22Rv1 (cell line): ENCODE data around the gene ARHGAP10.

Experiments used
- ZFX ChIP-seq: fragments of 450-650 bp; IDR thresholded peaks from 2 replicates; pipeline ENCODE4 v1.6.1; 2017; ENCODE audit warnings: antibody characterized with exemption, borderline replicate concordance
- TF ChIP-seq, protein P1 (sequence below): fragments of 450-650 bp; IDR thresholded peaks from 2 replicates; pipeline ENCODE4 v1.5.1; 2017; ENCODE audit warnings: mild to moderate bottlenecking

DNA sequence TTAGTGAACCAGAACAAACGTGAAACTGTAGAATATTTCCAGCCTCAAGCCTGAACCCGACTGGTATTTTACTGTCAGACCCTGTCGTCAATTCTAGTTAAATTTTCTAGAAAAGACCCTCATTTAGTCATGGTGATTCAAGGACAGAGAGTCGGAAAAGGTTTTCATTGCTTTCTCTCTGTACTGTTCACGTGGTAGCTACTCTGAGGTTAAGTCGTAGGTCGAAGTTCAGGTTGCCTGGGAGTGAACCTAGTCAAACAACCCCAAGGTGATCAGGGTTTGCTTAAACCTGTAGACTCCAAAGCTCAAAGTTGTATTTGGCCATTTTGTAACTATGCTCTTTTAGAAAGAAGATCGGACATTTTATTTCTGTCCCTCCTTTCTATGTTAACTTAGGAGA is 283.6 kb downstream of the ARHGAP10 start:
- TF ChIP-seq, protein P1, sequence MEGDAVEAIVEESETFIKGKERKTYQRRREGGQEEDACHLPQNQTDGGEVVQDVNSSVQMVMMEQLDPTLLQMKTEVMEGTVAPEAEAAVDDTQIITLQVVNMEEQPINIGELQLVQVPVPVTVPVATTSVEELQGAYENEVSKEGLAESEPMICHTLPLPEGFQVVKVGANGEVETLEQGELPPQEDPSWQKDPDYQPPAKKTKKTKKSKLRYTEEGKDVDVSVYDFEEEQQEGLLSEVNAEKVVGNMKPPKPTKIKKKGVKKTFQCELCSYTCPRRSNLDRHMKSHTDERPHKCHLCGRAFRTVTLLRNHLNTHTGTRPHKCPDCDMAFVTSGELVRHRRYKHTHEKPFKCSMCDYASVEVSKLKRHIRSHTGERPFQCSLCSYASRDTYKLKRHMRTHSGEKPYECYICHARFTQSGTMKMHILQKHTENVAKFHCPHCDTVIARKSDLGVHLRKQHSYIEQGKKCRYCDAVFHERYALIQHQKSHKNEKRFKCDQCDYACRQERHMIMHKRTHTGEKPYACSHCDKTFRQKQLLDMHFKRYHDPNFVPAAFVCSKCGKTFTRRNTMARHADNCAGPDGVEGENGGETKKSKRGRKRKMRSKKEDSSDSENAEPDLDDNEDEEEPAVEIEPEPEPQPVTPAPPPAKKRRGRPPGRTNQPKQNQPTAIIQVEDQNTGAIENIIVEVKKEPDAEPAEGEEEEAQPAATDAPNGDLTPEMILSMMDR: no peak
- no peak for TF ChIP-seq ZFX
